ENCODE data around the gene RNF157. TPM values are rescaled to one million over a fixed set of nuclear protein-coding genes. Genes with fewer than 3 reads are reported as not detected.

The RNF157 gene
- total RNA-seq, 1 experiment from 2014 or later, result 0.86 TPM

- ATAC-seq (no peak), DNase-seq (ENCODE audit: low read depth, low spot score) (no peak)
- ChIA-PET RAD21 (ENCODE audit: low non-redundant PET in 1 of 2, low total read pairs in 2 of 2, uncharacterized antibody in 2 of 2, unreplicated experiment in 2 of 2) (no interaction called here), CTCF (interaction anchor here (2.4 to 5.1 kb wide), 3 partner anchors 14 to 263 kb away, joined by 22 to 132 read pairs (median 34); partner anchors contain the start of gene UBALD2), POLR2A (no interaction called here)
- Histone ChIP-seq H3K4me2 (ENCODE audit: low read length) (no peak overlapping the region), H4K20me1 (ENCODE audit: insufficient read depth) (no peaks in the 10 kb centered on the region), H3K27ac (ENCODE audit: low read depth, low read length) (peak overlapping the region; percentile 5; the same call in 1 of the 2 replicates), H3K9ac (ENCODE audit: low read length) (no peak overlapping the region), H2AFZ (ENCODE audit: low read depth, low read length, poor library complexity, severe bottlenecking) (no peak overlapping the region), H3K4me1 (ENCODE audit: control insufficient read depth in 1 of 2, insufficient read depth in 2 of 2, low read length in 2 of 2) (peaks cover 0 to 15% of the 10 kb centered on the region in 2 experiments; a peak in 2 of 4 replicates), H3K79me2 (ENCODE audit: insufficient read depth, low read length) (no peaks in the 10 kb centered on the region), H3K9me3 (ENCODE audit: control insufficient read depth in 1 of 2, insufficient read depth in 1 of 2, low read depth in 1 of 2, low read length in 2 of 2) (no peaks in the 10 kb centered on the region), H3K36me3 (ENCODE audit: control insufficient read depth in 1 of 2, insufficient read depth in 2 of 2, low read length in 2 of 2) (no peaks in the 10 kb centered on the region), H3K27me3 (ENCODE audit: insufficient read depth, low read length) (no peaks in the 10 kb centered on the region), H3K4me3 (replicated peaks in 1 of 2; ENCODE audit: low read depth in 1 of 2, low read length in 2 of 2) (no peak overlapping the region), H3K9me2 (ENCODE audit: insufficient read depth) (no peaks in the 10 kb centered on the region)
- intact Hi-C loops (cut with micrococcal nuclease), result loop anchor here (2.0 to 5.0 kb wide), 2 partner anchors 250 to 263 kb away; partner anchors contain the start of gene EVPL
- TF ChIP-seq SP1 (IDR thresholded peaks at IDR 0.05; ENCODE audit: low read depth) (no peak), POLR2A (IDR thresholded peaks at IDR 0.05; ENCODE audit: borderline replicate concordance, extremely low read depth, insufficient read depth, insufficient read length) (no peak), RAD21 (IDR thresholded peaks at IDR 0.05; ENCODE audit: low read depth) (no peak), FOSL1 (IDR thresholded peaks at IDR 0.05; ENCODE audit: low read depth) (no peak), ZNF274 (IDR thresholded peaks at IDR 0.05; ENCODE audit: low read depth, low read length) (no peak), EZH2phosphoT487 (IDR thresholded peaks at IDR 0.05; ENCODE audit: borderline replicate concordance) (no peak), SRF (IDR thresholded peaks at IDR 0.05; ENCODE audit: low read depth) (no peak), POLR2AphosphoS5 (IDR thresholded peaks at IDR 0.05; ENCODE audit: low read depth, low read length) (no peak), TCF7L2 (IDR thresholded peaks at IDR 0.05; ENCODE audit: borderline replicate concordance, extremely low read depth, insufficient read depth, insufficient read length) (no peak), YY1 (IDR thresholded peaks at IDR 0.05; ENCODE audit: extremely low read depth, insufficient replicate concordance, low read depth, low read length) (no peak), JUND (IDR thresholded peaks at IDR 0.05) (no peak), EZH2 (IDR thresholded peaks at IDR 0.05) (no peak), EGR1 (IDR thresholded peaks at IDR 0.05; ENCODE audit: low read depth) (no peak)
- TF ChIP-seq, protein P1, sequence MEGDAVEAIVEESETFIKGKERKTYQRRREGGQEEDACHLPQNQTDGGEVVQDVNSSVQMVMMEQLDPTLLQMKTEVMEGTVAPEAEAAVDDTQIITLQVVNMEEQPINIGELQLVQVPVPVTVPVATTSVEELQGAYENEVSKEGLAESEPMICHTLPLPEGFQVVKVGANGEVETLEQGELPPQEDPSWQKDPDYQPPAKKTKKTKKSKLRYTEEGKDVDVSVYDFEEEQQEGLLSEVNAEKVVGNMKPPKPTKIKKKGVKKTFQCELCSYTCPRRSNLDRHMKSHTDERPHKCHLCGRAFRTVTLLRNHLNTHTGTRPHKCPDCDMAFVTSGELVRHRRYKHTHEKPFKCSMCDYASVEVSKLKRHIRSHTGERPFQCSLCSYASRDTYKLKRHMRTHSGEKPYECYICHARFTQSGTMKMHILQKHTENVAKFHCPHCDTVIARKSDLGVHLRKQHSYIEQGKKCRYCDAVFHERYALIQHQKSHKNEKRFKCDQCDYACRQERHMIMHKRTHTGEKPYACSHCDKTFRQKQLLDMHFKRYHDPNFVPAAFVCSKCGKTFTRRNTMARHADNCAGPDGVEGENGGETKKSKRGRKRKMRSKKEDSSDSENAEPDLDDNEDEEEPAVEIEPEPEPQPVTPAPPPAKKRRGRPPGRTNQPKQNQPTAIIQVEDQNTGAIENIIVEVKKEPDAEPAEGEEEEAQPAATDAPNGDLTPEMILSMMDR (IDR thresholded peaks at IDR 0.05 in 2 of 3, conservative IDR thresholded peaks at IDR 0.05 in 1 of 3; ENCODE audit: borderline replicate concordance in 1 of 3, insufficient read depth in 1 of 3, low read depth in 2 of 3, low read length in 2 of 3), result no peak
- BruUV-seq (replicated peaks), result no TSS peak
Measured at GRCh38 chr17:76277300-76278267, 37.3 kb upstream of the RNF157 start.

Data from HCT116 (cell line).